Neural progenitor cell (in vitro differentiated cells): ENCODE measurements around the gene PADI4. TPM values are rescaled to one million over a fixed set of nuclear protein-coding genes. Genes with fewer than 3 reads are reported as not detected.
"Not testable (repeated sequence)": the region's sequence is repeated elsewhere in the genome, so short reads cannot be mapped to it uniquely, and the experiment has no call there.

Experiments used
- DNase-seq: peaks from one replicate; pipeline ENCODE4 v3.0.0-alpha.2; 2016; ENCODE audit warnings: low spot score
- H2AFZ ChIP-seq: fragments of 200-600 bp; sonication (generic); replicated peaks from 2 replicates; pipeline ENCODE4 v1.6.1; 2016; ENCODE audit warnings: antibody characterized with exemption
- H3F3A ChIP-seq: fragments of 200-600 bp; sonication (generic); 2 replicates; pipeline ENCODE4 v1.6.1; 2016; ENCODE audit warnings: antibody characterized with exemption, low read depth
- H3K27ac ChIP-seq: fragments of 200-600 bp; sonication (generic); 2 replicates; pipeline ENCODE4 v1.5.1; 2016; ENCODE audit warnings: mild to moderate bottlenecking
- H3K27me3 ChIP-seq: fragments of 200-600 bp; sonication (generic); 2 replicates; pipeline ENCODE4 v1.6.1; 2016; ENCODE audit warnings: mild to moderate bottlenecking, moderate library complexity
- H3K36me3 ChIP-seq: fragments of 200-600 bp; sonication (generic); 2 replicates; pipeline ENCODE4 v1.5.1; 2016
- H3K4me1 ChIP-seq: fragments of 200-600 bp; sonication (generic); 2 replicates; pipeline ENCODE4 v1.6.1; 2016; ENCODE audit warnings: mixed run types
- H3K4me2 ChIP-seq: fragments of 200-600 bp; sonication (generic); 2 replicates; pipeline ENCODE4 v1.6.1; 2016
- H3K4me3 ChIP-seq: fragments of 200-600 bp; sonication (generic); 2 replicates; pipeline ENCODE4 v1.5.1; 2016
- H3K79me2 ChIP-seq: fragments of 200-600 bp; sonication (generic); 2 replicates; pipeline ENCODE4 v1.6.1; 2016; ENCODE audit warnings: low read depth
- H3K9ac ChIP-seq: fragments of 200-600 bp; sonication (generic); 2 replicates; pipeline ENCODE4 v1.6.1; 2016
- H3K9me3 ChIP-seq: fragments of 200-600 bp; sonication (generic); 2 replicates; pipeline ENCODE4 v1.5.1; 2016; ENCODE audit warnings: low read depth
- H4K20me1 ChIP-seq: fragments of 200-600 bp; sonication (generic); 2 replicates; pipeline ENCODE4 v1.6.1; 2016; ENCODE audit warnings: low read depth
- H3K27ac Mint-ChIP-seq: 3 replicates; pipeline ENCODE4 v1.8.0; 2021; ENCODE audit warnings: mixed read lengths
- H3K27me3 Mint-ChIP-seq: 2 replicates; pipeline ENCODE4 v1.8.0; 2022; ENCODE audit warnings: low read depth, mild to moderate bottlenecking, inconsistent platforms, moderate library complexity, mixed read lengths; ENCODE audit not compliant: insufficient read depth
- H3K36me3 Mint-ChIP-seq: 3 replicates; pipeline ENCODE4 v1.8.0; 2021; ENCODE audit warnings: mixed read lengths
- H3K4me1 Mint-ChIP-seq: 3 replicates; pipeline ENCODE4 v1.8.0; 2021; ENCODE audit warnings: mixed read lengths
- H3K4me3 Mint-ChIP-seq: 3 replicates; pipeline ENCODE4 v1.8.0; 2021; ENCODE audit warnings: mild to moderate bottlenecking, moderate library complexity, mixed read lengths
- H3K9me3 Mint-ChIP-seq: 3 replicates; pipeline ENCODE4 v1.8.0; 2020; ENCODE audit warnings: mixed read lengths
- EZH2 ChIP-seq: fragments of 200-600 bp; sonication (generic); IDR thresholded peaks from 2 replicates; pipeline ENCODE4 v1.6.1; 2017; ENCODE audit warnings: antibody characterized with exemption, mild to moderate bottlenecking, moderate library complexity
- EZH2phosphoT487 ChIP-seq: fragments of 200-600 bp; sonication (generic); IDR thresholded peaks from 2 replicates; pipeline ENCODE4 v1.6.1; 2017; ENCODE audit warnings: antibody characterized with exemption
- total RNA-seq: library from RNA; depleted of rRNA; stranded (reverse); fragments of >200 nt; gene quantifications from 2 replicates; pipeline ENCODE4 v1.2.3, GENCODE V29; 2015; ENCODE audit warnings: low replicate concordance
- TF ChIP-seq, protein P1 (sequence below): fragments of 200-600 bp; sonication (generic); IDR thresholded peaks from 2 replicates; pipeline ENCODE4 v1.5.1; 2017; ENCODE audit warnings: antibody characterized with exemption, mild to moderate bottlenecking

PADI4 gene
- total RNA-seq, 1 donor from 2014 or later, result not detected

GRCh38 chr1:17339521-17339920 lies 31.5 kb downstream of the PADI4 start:
- DNase-seq, result no peak
- Histone ChIP-seq H3K36me3 (no peaks in the 10 kb centered on the region), H3K9ac (no peak overlapping the region), H2AFZ (no peak overlapping the region), H3K9me3 (no peaks in the 10 kb centered on the region), H3K4me1 (no peaks in the 10 kb centered on the region), H3K4me3 (no peak overlapping the region), H3K4me2 (no peak overlapping the region), H3K27me3 (peaks cover 4% of the 10 kb centered on the region), H3K27ac (no peak overlapping the region), H4K20me1 (no peaks in the 10 kb centered on the region), H3F3A (no peaks in the 10 kb centered on the region), H3K79me2 (no peaks in the 10 kb centered on the region)
- Mint-ChIP-seq H3K27ac (no peak overlapping the region), H3K4me1 (peaks cover 2% of the 10 kb centered on the region), H3K4me3 (no peak overlapping the region), H3K9me3 (peaks cover 4% of the 10 kb centered on the region), H3K27me3 (peaks cover 8% of the 10 kb centered on the region), H3K36me3 (no peaks in the 10 kb centered on the region)
- TF ChIP-seq, protein P1, sequence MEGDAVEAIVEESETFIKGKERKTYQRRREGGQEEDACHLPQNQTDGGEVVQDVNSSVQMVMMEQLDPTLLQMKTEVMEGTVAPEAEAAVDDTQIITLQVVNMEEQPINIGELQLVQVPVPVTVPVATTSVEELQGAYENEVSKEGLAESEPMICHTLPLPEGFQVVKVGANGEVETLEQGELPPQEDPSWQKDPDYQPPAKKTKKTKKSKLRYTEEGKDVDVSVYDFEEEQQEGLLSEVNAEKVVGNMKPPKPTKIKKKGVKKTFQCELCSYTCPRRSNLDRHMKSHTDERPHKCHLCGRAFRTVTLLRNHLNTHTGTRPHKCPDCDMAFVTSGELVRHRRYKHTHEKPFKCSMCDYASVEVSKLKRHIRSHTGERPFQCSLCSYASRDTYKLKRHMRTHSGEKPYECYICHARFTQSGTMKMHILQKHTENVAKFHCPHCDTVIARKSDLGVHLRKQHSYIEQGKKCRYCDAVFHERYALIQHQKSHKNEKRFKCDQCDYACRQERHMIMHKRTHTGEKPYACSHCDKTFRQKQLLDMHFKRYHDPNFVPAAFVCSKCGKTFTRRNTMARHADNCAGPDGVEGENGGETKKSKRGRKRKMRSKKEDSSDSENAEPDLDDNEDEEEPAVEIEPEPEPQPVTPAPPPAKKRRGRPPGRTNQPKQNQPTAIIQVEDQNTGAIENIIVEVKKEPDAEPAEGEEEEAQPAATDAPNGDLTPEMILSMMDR, result no peak
- no peak for TF ChIP-seq EZH2phosphoT487
- no peak for TF ChIP-seq EZH2

- DNase-seq, result no peak
- no peak overlapping the region for H2AFZ ChIP-seq
Measured at GRCh38 chr1:17340358-17340757, 32.4 kb downstream of the PADI4 start.

GRCh38 chr1:17342014-17342441 lies 34.0 kb downstream of the PADI4 start:
- Mint-ChIP-seq H3K27me3 (peaks cover 5% of the 10 kb centered on the region), H3K27ac (no peak overlapping the region), H3K4me3 (no peak overlapping the region), H3K9me3 (peaks cover 6% of the 10 kb centered on the region), H3K4me1 (no peaks in the 10 kb centered on the region), H3K36me3 (no peaks in the 10 kb centered on the region)
- Histone ChIP-seq H4K20me1 (no peaks in the 10 kb centered on the region), H2AFZ (no peak overlapping the region), H3K4me1 (no peaks in the 10 kb centered on the region), H3K36me3 (no peaks in the 10 kb centered on the region), H3K27me3 (no peaks in the 10 kb centered on the region), H3K4me3 (no peak overlapping the region), H3K4me2 (no peak overlapping the region), H3K9me3 (no peaks in the 10 kb centered on the region), H3F3A (no peaks in the 10 kb centered on the region), H3K79me2 (no peaks in the 10 kb centered on the region), H3K9ac (no peak overlapping the region), H3K27ac (no peak overlapping the region)
- DNase-seq, result no peak
- TF ChIP-seq, protein P1, result no peak
- TF ChIP-seq EZH2 (no peak), EZH2phosphoT487 (no peak)

More at GRCh38 chr1:17340358-17340757, 32.4 kb downstream of the PADI4 start:
- Histone ChIP-seq H3K36me3 (no peaks in the 10 kb centered on the region), H3K9ac (no peak overlapping the region), H3K4me3 (no peak overlapping the region), H3K27me3 (peaks cover 4% of the 10 kb centered on the region), H3K27ac (no peak overlapping the region), H3K79me2 (no peaks in the 10 kb centered on the region), H3K4me2 (no peak overlapping the region), H3K4me1 (no peaks in the 10 kb centered on the region), H4K20me1 (no peaks in the 10 kb centered on the region), H3K9me3 (no peaks in the 10 kb centered on the region), H3F3A (no peaks in the 10 kb centered on the region)
- H3K9me3 Mint-ChIP-seq, result peaks cover 6% of the 10 kb centered on the region
- H3K27me3 Mint-ChIP-seq, result peaks cover 8% of the 10 kb centered on the region
- H3K27ac Mint-ChIP-seq, result no peak overlapping the region
- no peaks in the 10 kb centered on the region for H3K36me3 Mint-ChIP-seq
- no peak overlapping the region for H3K4me3 Mint-ChIP-seq
- TF ChIP-seq EZH2phosphoT487 (no peak), EZH2 (no peak)
- TF ChIP-seq, protein P1, result no peak
- peaks cover under 1% of the 10 kb centered on the region for H3K4me1 Mint-ChIP-seq

- not testable (repeated sequence) for H3K27me3 Mint-ChIP-seq, H3K27ac ChIP-seq, H3K4me2 ChIP-seq, DNase-seq, H3K9ac ChIP-seq, H3K4me3 ChIP-seq, H3K4me1 Mint-ChIP-seq, H4K20me1 ChIP-seq, H3K9me3 Mint-ChIP-seq, H3K9me3 ChIP-seq, H3K27me3 ChIP-seq, H2AFZ ChIP-seq, H3K79me2 ChIP-seq, H3K27ac Mint-ChIP-seq, H3K4me1 ChIP-seq, H3K36me3 ChIP-seq, H3K4me3 Mint-ChIP-seq, H3K36me3 Mint-ChIP-seq, H3F3A ChIP-seq
Measured at GRCh38 chr1:17345506-17345905, 37.5 kb downstream of the PADI4 start.
